EL (cell line): ENCODE results near the gene RXFP2.
A peak's percentile ranks its signal among the peaks of the same experiment; 100 is the strongest.

Experiments used
- DNase-seq: peaks from one replicate; pipeline ENCODE4 v3.0.0-alpha.2; 2016

The RXFP2 gene

GRCh38 chr13:31739226-31739625 is at the start of gene RXFP2:
Gene RXFP2, plus strand, starts transcription at chr13:31739526. Its CDS starts 87 bp downstream, at chr13:31739613.
- DNase-seq, result no peak

GRCh38 chr13:31697290-31697689 is 42.0 kb upstream of the RXFP2 start:
- DNase-seq, result peak; percentile 60

GRCh38 chr13:31699650-31700049 is 39.7 kb upstream of the RXFP2 start:
- DNase-seq, result peak; percentile 6

- no peak for DNase-seq
These were observed 35.5 kb upstream of the RXFP2 start for GRCh38 chr13:31703780-31704179.

- DNase-seq, result no peak
These were observed 33.2 kb upstream of the RXFP2 start for GRCh38 chr13:31706105-31706504.

- peak; percentile 13 for DNase-seq
These were observed 21.7 kb upstream of the RXFP2 start for GRCh38 chr13:31717583-31717982.

- no peak for DNase-seq
These were observed 20.1 kb upstream of the RXFP2 start for GRCh38 chr13:31719214-31719613.

- DNase-seq, result peak; percentile 49
These were observed 16.7 kb upstream of the RXFP2 start for GRCh38 chr13:31722673-31723072.

- DNase-seq, result peak; percentile 73
These were observed 13.5 kb upstream of the RXFP2 start for GRCh38 chr13:31725841-31726240.

- DNase-seq, result peak; percentile 20
These were observed 7.4 kb upstream of the RXFP2 start for GRCh38 chr13:31731921-31732320.

GRCh38 chr13:31733066-31733465 is 6.3 kb upstream of the RXFP2 start:
- peak; percentile 42 for DNase-seq

- DNase-seq, result no peak
These were observed 5.7 kb upstream of the RXFP2 start for GRCh38 chr13:31733647-31734046.

- DNase-seq, result peak; percentile 78
These were observed 2.9 kb downstream of the RXFP2 start for GRCh38 chr13:31742097-31742734.

GRCh38 chr13:31747291-31747690 is 8.0 kb downstream of the RXFP2 start:
- peak; percentile 21 for DNase-seq

- peak; percentile 58 for DNase-seq
These were observed 8.6 kb downstream of the RXFP2 start for GRCh38 chr13:31747966-31748365.

- peak; percentile 95 for DNase-seq
These were observed 10.6 kb downstream of the RXFP2 start for GRCh38 chr13:31749929-31750328.

- peak; percentile 12 for DNase-seq
These were observed 15.9 kb downstream of the RXFP2 start for GRCh38 chr13:31755211-31755610.

- peak; percentile 97 for DNase-seq
These were observed 16.5 kb downstream of the RXFP2 start for GRCh38 chr13:31755803-31756212.

GRCh38 chr13:31756346-31756745 is 17.0 kb downstream of the RXFP2 start:
- peak; percentile 98 for DNase-seq

GRCh38 chr13:31761951-31762350 is 22.6 kb downstream of the RXFP2 start:
- DNase-seq, result peak; percentile 55

GRCh38 chr13:31764556-31764955 is 25.2 kb downstream of the RXFP2 start:
- peak; percentile 30 for DNase-seq

- DNase-seq, result peak; percentile 91
These were observed 25.9 kb downstream of the RXFP2 start for GRCh38 chr13:31765138-31765785.

- peak; percentile 95 for DNase-seq
These were observed 28.0 kb downstream of the RXFP2 start for GRCh38 chr13:31767175-31767900.

GRCh38 chr13:31768351-31768750 is 29.0 kb downstream of the RXFP2 start:
- no peak for DNase-seq
